Activated naive CD8-positive, alpha-beta T cell treated with anti-CD3 and anti-CD28 coated beads, Interleukin-2, amount 50 U/mL, for 16 hours (primary cell): ENCODE data around the gene COL8A2.

Experiments
- DNase-seq: peaks from one replicate; pipeline ENCODE4 v3.0.0-alpha.2; 2020; ENCODE audit warnings: low read depth, low spot score

COL8A2 gene

DNA sequence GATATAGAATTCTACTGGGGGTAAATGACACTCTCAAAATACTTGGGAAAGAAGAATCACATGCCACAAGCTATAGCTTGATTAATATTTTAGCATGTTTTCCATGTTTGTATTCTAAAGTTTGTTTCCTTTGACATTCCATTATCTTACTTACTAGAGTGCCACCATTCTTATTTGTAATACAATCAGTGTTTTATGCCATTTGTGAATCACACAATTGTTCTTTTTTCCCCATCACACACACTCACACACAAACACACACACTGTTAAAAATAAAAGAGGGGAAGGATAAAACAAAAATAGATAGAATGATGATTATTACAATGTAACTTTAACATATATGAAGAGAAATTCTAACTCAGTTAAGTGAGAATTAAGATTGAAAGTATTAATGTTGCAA, 57.2 kb downstream of the COL8A2 start:
- no peak for DNase-seq

- no peak for DNase-seq
Measured at GRCh38 chr1:36062315-36062714, 62.7 kb downstream of the COL8A2 start.

DNA sequence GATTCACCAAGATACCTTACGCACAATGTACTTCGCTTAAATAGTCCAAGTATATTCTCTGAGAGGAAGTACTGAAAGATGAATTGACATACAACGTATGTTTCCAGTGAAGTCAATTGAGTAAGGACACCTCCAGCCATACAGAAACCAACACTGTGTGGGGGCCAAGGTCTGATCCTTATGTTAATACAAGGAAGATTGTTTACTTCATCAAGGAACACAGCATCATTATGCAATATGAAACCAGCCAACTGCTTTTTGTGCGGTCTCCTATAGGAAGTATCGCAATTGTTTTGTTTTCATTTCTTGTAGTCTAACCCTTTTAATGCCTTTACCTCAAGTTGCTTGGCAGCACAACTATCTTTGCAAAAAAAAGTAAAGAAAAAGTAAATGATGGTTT, 69.3 kb downstream of the COL8A2 start:
- DNase-seq: no peak

GRCh38 chr1:36053978-36054377, 71.0 kb downstream of the COL8A2 start:
- DNase-seq: no peak

- no peak for DNase-seq
Measured at GRCh38 chr1:36051821-36052220, 73.2 kb downstream of the COL8A2 start.
